Mucosa of descending colon (tissue), 3 donors: ENCODE data around the gene CHRNA5. TPM values are rescaled to one million over a fixed set of nuclear protein-coding genes. Genes with fewer than 3 reads are reported as not detected.

Experiments used
- ATAC-seq: fragments of 200-7000 bp; cut with Tn5 transposase; one replicate; pipeline ENCODE4 v1.9.1; 2020; ENCODE audit warnings: mild to moderate bottlenecking, moderate library complexity
- DNase-seq, 3 donors: peaks; one replicate each; pipeline ENCODE4 v3.0.0-alpha.2; 2020
- H3K36me3 ChIP-seq: fragments of 200-600 bp; one replicate; pipeline ENCODE4 v1.8.0; 2021; ENCODE audit warnings: low read depth, mild to moderate bottlenecking
- H3K4me1 ChIP-seq: fragments of 200-600 bp; one replicate; pipeline ENCODE4 v1.8.0; 2021; ENCODE audit warnings: low read depth, mild to moderate bottlenecking
- H3K4me3 ChIP-seq: fragments of 200-600 bp; one replicate; pipeline ENCODE4 v1.8.0; 2021; ENCODE audit warnings: mild to moderate bottlenecking
- H3K9me3 ChIP-seq: fragments of 200-600 bp; one replicate; pipeline ENCODE4 v1.8.0; 2021; ENCODE audit warnings: mild to moderate bottlenecking
- intact Hi-C, 2 donors: fragments of 100-400 bp; cut with DNase I in 1 of 2; cut with micrococcal nuclease in 1 of 2; formaldehyde crosslinking; loops; one replicate each; pipeline versions ENCODE4 v1.11.0 to v1.11.1; 2022; cut with DNase I, micrococcal nuclease
- total RNA-seq, 3 donors: library from RNA; stranded (reverse); fragmentation: NEBNext Ultra II Directional in 2 of 3; extraction: Animal tissue kit (Norgen Biotek cat#: 25700) in 2 of 3; gene quantifications; one replicate each; pipeline versions ENCODE4 v1.2.1 to v1.2.4, GENCODE V29; 2021 to 2023
- TF ChIP-seq, protein P1 (sequence below): fragments of 200-600 bp; IDR thresholded peaks from one replicate; pipeline ENCODE4 v1.8.0; 2022; ENCODE audit warnings: antibody characterized with exemption, mild to moderate bottlenecking
- donor health status: DM: no; HTN: no; CAD: no; lungs with moderate emphysema.
- donor health status: DM: no; HTN: no; CAD: no.
- donor health status: DM: no; HTN: yes; CAD: no.

CHRNA5 gene
- total RNA-seq, 3 donors from 2014 or later = 2.5 to 4.0 (median 3.1) TPM

GRCh38 chr15:78640527-78641101 is 75.3 kb downstream of the CHRNA5 start:
- Histone ChIP-seq H3K36me3 (no peaks in the 10 kb centered on the region), H3K4me3 (no peak overlapping the region), H3K4me1 (peaks cover 5% of the 10 kb centered on the region), H3K9me3 (no peaks in the 10 kb centered on the region)
- intact Hi-C loops = no loop called here
- ATAC-seq = peak; percentile 74
- TF ChIP-seq, protein P1, sequence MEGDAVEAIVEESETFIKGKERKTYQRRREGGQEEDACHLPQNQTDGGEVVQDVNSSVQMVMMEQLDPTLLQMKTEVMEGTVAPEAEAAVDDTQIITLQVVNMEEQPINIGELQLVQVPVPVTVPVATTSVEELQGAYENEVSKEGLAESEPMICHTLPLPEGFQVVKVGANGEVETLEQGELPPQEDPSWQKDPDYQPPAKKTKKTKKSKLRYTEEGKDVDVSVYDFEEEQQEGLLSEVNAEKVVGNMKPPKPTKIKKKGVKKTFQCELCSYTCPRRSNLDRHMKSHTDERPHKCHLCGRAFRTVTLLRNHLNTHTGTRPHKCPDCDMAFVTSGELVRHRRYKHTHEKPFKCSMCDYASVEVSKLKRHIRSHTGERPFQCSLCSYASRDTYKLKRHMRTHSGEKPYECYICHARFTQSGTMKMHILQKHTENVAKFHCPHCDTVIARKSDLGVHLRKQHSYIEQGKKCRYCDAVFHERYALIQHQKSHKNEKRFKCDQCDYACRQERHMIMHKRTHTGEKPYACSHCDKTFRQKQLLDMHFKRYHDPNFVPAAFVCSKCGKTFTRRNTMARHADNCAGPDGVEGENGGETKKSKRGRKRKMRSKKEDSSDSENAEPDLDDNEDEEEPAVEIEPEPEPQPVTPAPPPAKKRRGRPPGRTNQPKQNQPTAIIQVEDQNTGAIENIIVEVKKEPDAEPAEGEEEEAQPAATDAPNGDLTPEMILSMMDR = no peak
- DNase-seq = peak in 2 of 3 donors; percentile 28 to 68

DNA sequence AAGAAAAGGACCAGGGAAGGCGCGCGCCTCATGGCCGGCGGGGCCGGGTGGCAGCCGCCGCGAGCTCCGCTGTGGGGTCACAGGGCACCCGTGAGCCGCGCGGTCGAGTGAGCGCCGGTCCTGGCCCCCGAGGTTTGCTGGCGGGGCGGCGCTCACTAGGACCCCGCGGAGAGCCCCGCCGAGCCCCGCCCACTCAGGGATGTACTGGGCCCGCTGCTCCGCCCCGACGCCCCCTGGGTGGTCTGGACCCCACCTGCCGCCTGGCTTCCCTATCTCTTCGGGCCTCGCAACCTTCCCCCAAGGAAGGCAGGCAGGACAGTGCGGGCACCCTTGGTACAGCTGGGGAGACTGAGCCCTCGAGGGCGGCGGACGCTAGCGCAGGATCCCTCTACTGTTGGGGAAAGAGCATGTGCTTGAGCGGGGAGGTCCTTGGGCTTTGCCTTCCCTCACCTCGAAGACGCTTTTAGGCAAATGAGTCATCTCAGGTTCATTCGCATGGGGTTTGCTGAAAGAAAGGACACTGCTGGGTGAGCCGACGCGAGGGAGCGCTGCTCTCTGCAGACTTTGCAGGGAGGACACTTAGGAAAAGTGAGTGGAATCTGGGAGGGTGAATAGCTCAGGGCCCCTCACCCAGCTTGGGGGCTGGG is 75.9 kb downstream of the CHRNA5 start, which contains the start of gene CHRNB4:
Gene CHRNB4, minus strand, starts transcription at position 109 of the 647 bp plus-strand sequence. Its CDS starts 77 bp downstream, at position 32.
- DNase-seq (no peak), ATAC-seq (peak; percentile 18)
- Histone ChIP-seq H3K36me3 (no peaks in the 10 kb centered on the region), H3K9me3 (no peaks in the 10 kb centered on the region), H3K4me3 (no peak within 1 kb of the TSS), H3K4me1 (peaks cover 5% of the 10 kb centered on the region)
- intact Hi-C loops = no loop called here
- TF ChIP-seq, protein P1 = no peak

- DNase-seq (no peak), ATAC-seq (peak; percentile 24)
- Histone ChIP-seq H3K4me1 (peaks cover 5% of the 10 kb centered on the region), H3K9me3 (no peaks in the 10 kb centered on the region), H3K36me3 (no peaks in the 10 kb centered on the region), H3K4me3 (no peak overlapping the region)
- TF ChIP-seq, protein P1 = no peak
- intact Hi-C loops = no loop called here
These were observed 76.5 kb downstream of the CHRNA5 start for GRCh38 chr15:78641749-78642275.

DNA sequence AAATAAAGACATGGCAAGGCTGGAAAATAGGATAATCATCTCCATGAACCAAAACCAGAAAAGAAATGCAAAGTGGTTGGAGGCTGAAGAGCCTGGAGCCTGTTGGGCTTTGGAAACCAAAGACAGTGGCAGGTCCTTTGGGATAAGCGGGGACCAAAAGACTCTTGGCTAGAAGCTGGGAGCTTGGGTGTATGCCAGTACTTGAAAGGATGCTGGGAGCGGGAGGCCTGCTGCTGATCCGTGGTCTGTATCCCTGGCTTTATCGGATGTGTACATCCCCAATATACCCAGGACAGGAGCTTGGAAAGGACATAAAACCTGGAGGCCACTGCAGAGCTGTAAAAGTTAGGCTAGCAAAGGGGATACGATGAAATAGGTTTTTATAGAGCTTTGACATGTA is 77.0 kb downstream of the CHRNA5 start:
- Histone ChIP-seq H3K4me1 (peaks cover 5% of the 10 kb centered on the region), H3K9me3 (no peaks in the 10 kb centered on the region), H3K4me3 (no peak overlapping the region), H3K36me3 (no peaks in the 10 kb centered on the region)
- DNase-seq (no peak), ATAC-seq (no peak)
- intact Hi-C loops = no loop called here
- TF ChIP-seq, protein P1 = no peak

Other genes with a start within 250 kb of the CHRNA5 start
- gene CRABP1, start 225.2 kb upstream of the CHRNA5 start, total RNA-seq = 1 to 10 TPM in 2 of 3 donors, under 1 TPM in 1; 0.67 to 6.2 (median 2.4) TPM
- 10 to 100 TPM; 51.7 to 62.7 (median 62.0) TPM for gene IREB2, start 127.3 kb upstream of the CHRNA5 start, total RNA-seq
- 1 to 10 TPM; 5.7 to 7.8 (median 6.8) TPM for gene HYKK, start 57.9 kb upstream of the CHRNA5 start, total RNA-seq
- 100 to 1,000 TPM; 108 to 173 (median 133) TPM for gene PSMA4, start 25.1 kb upstream of the CHRNA5 start, total RNA-seq
- 10 to 100 TPM in 1 of 3 donors, 1 to 10 TPM in 2; 1.9 to 13.9 (median 4.8) TPM for gene CHRNA3, start 55.5 kb downstream of the CHRNA5 start, total RNA-seq
- gene CHRNB4, start 75.7 kb downstream of the CHRNA5 start, total RNA-seq = 1 to 10 TPM in 1 of 3 donors, under 1 TPM in 1, not detected in 1; 0.29 to 2.4 TPM
- gene ADAMTS7, start 245.9 kb downstream of the CHRNA5 start, total RNA-seq = 1 to 10 TPM; 1.3 to 5.7 (median 1.8) TPM